Transverse colon (tissue), 4 donors: ENCODE measurements around the gene AJUBA. TPM values are rescaled to one million over a fixed set of nuclear protein-coding genes. Genes with fewer than 3 reads are reported as not detected.

Experiments used
- DNase-seq: peaks from one replicate; pipeline ENCODE4 v3.0.0-alpha.2; 2019
- H3K27ac ChIP-seq, 4 donors: fragments of 200-600 bp; sonication (generic); 2 replicates each; pipeline ENCODE4 v1.5.1; 2016 to 2018; ENCODE audit warnings: inconsistent platforms in 4 of 4
- H3K27me3 ChIP-seq: fragments of 200-600 bp; sonication (generic); 2 replicates; pipeline ENCODE4 v1.5.1; 2017; ENCODE audit warnings: inconsistent platforms
- H3K36me3 ChIP-seq, 4 donors: fragments of 200-600 bp; sonication (generic); 2 replicates each; pipeline ENCODE4 v1.5.1; 2017 to 2019; ENCODE audit warnings: inconsistent platforms in 4 of 4
- H3K4me1 ChIP-seq, 4 donors: fragments of 200-600 bp; sonication (generic); 2 replicates each; pipeline ENCODE4 v1.5.1; 2017 to 2020; ENCODE audit warnings: inconsistent platforms in 4 of 4
- H3K4me3 ChIP-seq, 4 donors: fragments of 200-600 bp; sonication (generic); 1 replicate in 1 of 4; 2 replicates in 3 of 4; pipeline versions ENCODE4 v1.5.1 to v1.6.1; 2017 to 2019; ENCODE audit warnings: inconsistent platforms in 4 of 4
- H3K9me3 ChIP-seq, 2 donors: fragments of 200-600 bp; sonication (generic); 2 replicates each; pipeline ENCODE4 v1.5.1; 2017 to 2019; ENCODE audit warnings: inconsistent platforms in 2 of 2
- EP300 ChIP-seq: sonication (generic); formaldehyde crosslinking; IDR thresholded peaks from one replicate; pipeline ENCODE4 v1.6.1; 2017; ENCODE audit warnings: antibody characterized with exemption, low read depth
- POLR2A ChIP-seq: fragments of 450-650 bp; IDR thresholded peaks from one replicate; pipeline ENCODE4 v1.6.1; 2016; ENCODE audit warnings: antibody characterized with exemption, mild to moderate bottlenecking, moderate library complexity
- POLR2AphosphoS5 ChIP-seq, 3 donors: sonication (generic); formaldehyde crosslinking; IDR thresholded peaks; one replicate each; pipeline ENCODE4 v1.6.1; 2016; ENCODE audit warnings: antibody characterized with exemption in 3 of 3
- WGBS, 2 donors: methylation state at CpG; one replicate each; pipeline ENCODE4 v1.1.5; 2018; ENCODE audit warnings: low coverage in 1 of 2; 5-methylcytosine and 5-hydroxymethylcytosine counted together
- in situ Hi-C, 4 donors: fragments of 200-750 bp; cut with MboI; loops; one replicate each; pipeline versions ENCODE4 v1.15.0 to v1.15.1; 2017; ENCODE audit warnings: low sequenced_read_pairs in 3 of 4, low pct_ligation_motif_present in 1 of 4, low pct_unique_long_range_greater_than_20kb in 1 of 4
- intact Hi-C: fragments of 100-400 bp; cut with DNase I; formaldehyde crosslinking; loops from one replicate; pipeline ENCODE4 v1.15.1; 2023; ENCODE audit warnings: low total_unique reads
- total RNA-seq, 4 donors: library from RNA; depleted of rRNA; stranded (reverse); fragments of >200 nt; gene quantifications; one replicate each; pipeline ENCODE4 v1.1.0, GENCODE V29; 2016
- TF ChIP-seq, protein P1 (sequence below), 5 experiments: fragments of 200-600 bp in 3 of 5; fragments of 450-650 bp in 2 of 5; sonication (generic) in 3 of 5; IDR thresholded peaks; 1 replicate in 2 of 5; 2 replicates in 3 of 5; pipeline ENCODE4 v1.5.1; 2016 to 2017; ENCODE audit warnings: antibody characterized with exemption in 5 of 5, inconsistent platforms in 3 of 5, mild to moderate bottlenecking in 2 of 5, moderate library complexity in 1 of 5

AJUBA gene
- total RNA-seq, 4 donors from 2014 or later, result 1.8 to 5.2 (median 3.7) TPM; not detected in 1

DNA sequence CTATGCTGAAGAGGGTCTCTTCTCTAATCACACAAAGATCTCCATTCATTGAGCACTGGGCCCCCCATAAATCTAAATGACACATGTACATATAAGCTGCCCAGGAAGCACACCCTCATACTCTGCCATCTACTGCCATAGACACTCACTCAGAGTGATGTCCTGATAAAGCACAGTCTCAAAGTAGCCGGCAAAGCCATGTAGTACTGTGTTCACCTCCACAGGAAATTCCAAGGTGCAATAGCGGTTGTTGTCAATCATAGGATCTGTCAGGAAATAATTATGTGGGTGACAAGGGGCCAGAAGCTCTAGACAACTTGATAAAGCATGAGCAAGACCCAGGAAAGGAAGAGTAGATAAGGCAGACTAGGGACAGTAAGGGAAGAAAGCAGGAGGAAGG lies 60.1 kb downstream of the AJUBA start:
- H3K27ac ChIP-seq, result no peak overlapping the region
- no peaks in the 10 kb centered on the region for H3K27me3 ChIP-seq
- in situ Hi-C loops, result no loop called here
- H3K36me3 ChIP-seq, result peaks cover 0 to 31% (median 10%) of the 10 kb centered on the region in 4 donors
- H3K4me1 ChIP-seq, result peaks cover 7 to 29% (median 21%) of the 10 kb centered on the region in 4 donors
- no peaks in the 10 kb centered on the region for H3K9me3 ChIP-seq
- H3K4me3 ChIP-seq, result no peak overlapping the region
- TF ChIP-seq, protein P1, sequence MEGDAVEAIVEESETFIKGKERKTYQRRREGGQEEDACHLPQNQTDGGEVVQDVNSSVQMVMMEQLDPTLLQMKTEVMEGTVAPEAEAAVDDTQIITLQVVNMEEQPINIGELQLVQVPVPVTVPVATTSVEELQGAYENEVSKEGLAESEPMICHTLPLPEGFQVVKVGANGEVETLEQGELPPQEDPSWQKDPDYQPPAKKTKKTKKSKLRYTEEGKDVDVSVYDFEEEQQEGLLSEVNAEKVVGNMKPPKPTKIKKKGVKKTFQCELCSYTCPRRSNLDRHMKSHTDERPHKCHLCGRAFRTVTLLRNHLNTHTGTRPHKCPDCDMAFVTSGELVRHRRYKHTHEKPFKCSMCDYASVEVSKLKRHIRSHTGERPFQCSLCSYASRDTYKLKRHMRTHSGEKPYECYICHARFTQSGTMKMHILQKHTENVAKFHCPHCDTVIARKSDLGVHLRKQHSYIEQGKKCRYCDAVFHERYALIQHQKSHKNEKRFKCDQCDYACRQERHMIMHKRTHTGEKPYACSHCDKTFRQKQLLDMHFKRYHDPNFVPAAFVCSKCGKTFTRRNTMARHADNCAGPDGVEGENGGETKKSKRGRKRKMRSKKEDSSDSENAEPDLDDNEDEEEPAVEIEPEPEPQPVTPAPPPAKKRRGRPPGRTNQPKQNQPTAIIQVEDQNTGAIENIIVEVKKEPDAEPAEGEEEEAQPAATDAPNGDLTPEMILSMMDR (IDR thresholded peaks at IDR 0.05), result no peak
- no peak for TF ChIP-seq POLR2A
- no peak for TF ChIP-seq POLR2AphosphoS5 (IDR thresholded peaks at IDR 0.05)
- no peak for TF ChIP-seq EP300
- intact Hi-C loops, result no loop called here
- DNase-seq, result no peak
- 91% methylated on average over 2 of the region's 2 CpGs; no CpG with 5 or more reads in 1 of the 2 donors for WGBS, 2 donors

Other genes with a start within 250 kb of the AJUBA start
- gene OXA1L, start 215.9 kb downstream of the AJUBA start, total RNA-seq, result 100 to 1,000 TPM in 3 of 4 donors, 10 to 100 TPM in 1; 65.9 to 132 (median 106) TPM
- gene SLC7A7, start 167.1 kb downstream of the AJUBA start, total RNA-seq, result 10 to 100 TPM in 3 of 4 donors, under 1 TPM in 1; 1.00 to 67.0 (median 33.6) TPM
- 10 to 100 TPM in 2 of 4 donors, 1 to 10 TPM in 1, not detected in 1; 7.5 to 44.3 (median 23.8) TPM for gene MRPL52, start 152.7 kb downstream of the AJUBA start, total RNA-seq
- 10 to 100 TPM; 59.5 to 91.6 (median 73.1) TPM for gene MMP14, start 146.0 kb downstream of the AJUBA start, total RNA-seq
- gene LRP10, start 110.8 kb downstream of the AJUBA start, total RNA-seq, result 100 to 1,000 TPM in 3 of 4 donors, 10 to 100 TPM in 1; 88.8 to 232 (median 180) TPM
- 1 to 10 TPM in 2 of 4 donors, under 1 TPM in 1, not detected in 1; 0.27 to 5.2 (median 2.1) TPM for gene REM2, start 99.3 kb downstream of the AJUBA start, total RNA-seq
- 100 to 1,000 TPM in 3 of 4 donors, 10 to 100 TPM in 1; 96.4 to 186 (median 114) TPM for gene RBM23, start 63.4 kb downstream of the AJUBA start, total RNA-seq
- gene PRMT5, start 53.2 kb downstream of the AJUBA start, total RNA-seq, result 10 to 100 TPM; 32.2 to 92.3 (median 43.4) TPM
- 10 to 100 TPM; 66.2 to 98.9 (median 85.1) TPM for gene HAUS4, start 25.5 kb downstream of the AJUBA start, total RNA-seq
- 10 to 100 TPM; 17.1 to 41.2 (median 23.9) TPM for gene C14orf93, start 27.6 kb upstream of the AJUBA start, total RNA-seq
- 10 to 100 TPM in 3 of 4 donors, 1 to 10 TPM in 1; 8.6 to 85.1 (median 42.5) TPM for gene PSMB5, start 52.3 kb upstream of the AJUBA start, total RNA-seq
- not detected for gene PSMB11, start 59.7 kb upstream of the AJUBA start, total RNA-seq
- 1 to 10 TPM; 1.2 to 6.0 (median 4.2) TPM for gene CDH24, start 75.0 kb upstream of the AJUBA start, total RNA-seq
- 100 to 1,000 TPM; 137 to 303 (median 222) TPM for gene ACIN1, start 112.6 kb upstream of the AJUBA start, total RNA-seq
- 10 to 100 TPM in 3 of 4 donors, 1 to 10 TPM in 1; 3.6 to 33.7 (median 32.0) TPM for gene C14orf119, start 113.0 kb upstream of the AJUBA start, total RNA-seq
- gene CIROP, start 122.4 kb upstream of the AJUBA start, total RNA-seq, result not detected
- not detected for gene CEBPE, start 136.7 kb upstream of the AJUBA start, total RNA-seq
- 10 to 100 TPM in 3 of 4 donors, 1 to 10 TPM in 1; 5.2 to 29.1 (median 14.2) TPM for gene SLC7A8, start 201.1 kb upstream of the AJUBA start, total RNA-seq